ENCODE data around the gene TCAF1.
A peak's percentile ranks its signal among the peaks of the same experiment; 100 is the strongest.

The TCAF1 gene

GRCh38 chr7:143901668-143902331 lies at the start of gene TCAF1:
TSS of gene TCAF1 (minus strand) at chr7:143902176. CDS start at chr7:143876608, 25,568 bp downstream.
- DNase-seq (ENCODE audit: low read depth), result peak; percentile 84

GRCh38 chr7:143948733-143949132 lies 46.8 kb upstream of the TCAF1 start:
- no peak for DNase-seq (ENCODE audit: low read depth)

GRCh38 chr7:143947111-143947510 lies 45.1 kb upstream of the TCAF1 start:
- no peak for DNase-seq (ENCODE audit: low read depth)

- DNase-seq (ENCODE audit: low read depth), result no peak
Measured at GRCh38 chr7:143945423-143945822, 43.4 kb upstream of the TCAF1 start.

- no peak for DNase-seq (ENCODE audit: low read depth)
Measured at GRCh38 chr7:143938379-143939243, 36.6 kb upstream of the TCAF1 start.

- no peak for DNase-seq (ENCODE audit: low read depth)
Measured at GRCh38 chr7:143936087-143937009, 34.4 kb upstream of the TCAF1 start.

GRCh38 chr7:143934526-143935325 lies 32.8 kb upstream of the TCAF1 start, which contains the start of gene OR2F2:
TSS of gene OR2F2 (plus strand) at chr7:143935233. CDS start at chr7:143935233, 0 bp downstream.
- DNase-seq (ENCODE audit: low read depth), result no peak

GRCh38 chr7:143931739-143932138 lies 29.8 kb upstream of the TCAF1 start:
- DNase-seq (ENCODE audit: low read depth), result no peak

- no peak for DNase-seq (ENCODE audit: low read depth)
Measured at GRCh38 chr7:143929224-143929920, 27.4 kb upstream of the TCAF1 start.

- no peak for DNase-seq (ENCODE audit: low read depth)
Measured at GRCh38 chr7:143924851-143925250, 22.9 kb upstream of the TCAF1 start.

- DNase-seq (ENCODE audit: low read depth), result no peak
Measured at GRCh38 chr7:143914938-143915652, 13.1 kb upstream of the TCAF1 start.

- DNase-seq (ENCODE audit: low read depth), result no peak
Measured at GRCh38 chr7:143913945-143914615, 12.1 kb upstream of the TCAF1 start.

- DNase-seq (ENCODE audit: low read depth), result no peak
Measured at GRCh38 chr7:143910473-143911248, 8.7 kb upstream of the TCAF1 start.

- DNase-seq (ENCODE audit: low read depth), result no peak
Measured at GRCh38 chr7:143909863-143910262, 7.9 kb upstream of the TCAF1 start.

GRCh38 chr7:143908120-143908519 lies 6.1 kb upstream of the TCAF1 start:
- no peak for DNase-seq (ENCODE audit: low read depth)

- no peak for DNase-seq (ENCODE audit: low read depth)
Measured at GRCh38 chr7:143906895-143907294, 4.9 kb upstream of the TCAF1 start.

- no peak for DNase-seq (ENCODE audit: low read depth)
Measured at GRCh38 chr7:143906151-143906550, 4.2 kb upstream of the TCAF1 start.

GRCh38 chr7:143905509-143905908 lies 3.5 kb upstream of the TCAF1 start:
- DNase-seq (ENCODE audit: low read depth), result no peak

Data from activated T-cell treated with anti-CD3 and anti-CD28 coated beads for 24 hours (primary cell).